HCT116 (cell line): ENCODE data around the gene LRCH1. TPM values are rescaled to one million over a fixed set of nuclear protein-coding genes. Genes with fewer than 3 reads are reported as not detected.

ENCODE experiments used
- ATAC-seq: fragments of 200-7000 bp; cut with Tn5 transposase; 2 replicates; pipeline ENCODE4 v1.9.1; 2020; ENCODE audit warnings: mild to moderate bottlenecking, moderate library complexity
- BruUV-seq: library from RNA; stranded (reverse); fragments of 400-500 nt; replicated peaks from 2 replicates; lab custom pipeline; 2021; lab: Mats Ljungman, UMichigan
- CTCF ChIA-PET: fragments of 300-600 bp; sonication (Branson Sonifier 250); formaldehyde crosslinking; loops from one replicate; lab custom pipeline; 2021; ENCODE audit warnings: antibody characterized with exemption; lab: Charles Lee
- POLR2A ChIA-PET: fragments of 300-600, 350-600 bp; sonication (Branson Sonifier 250); formaldehyde crosslinking; loops from one replicate; lab custom pipeline; 2021; ENCODE audit warnings: antibody characterized with exemption; lab: Charles Lee
- RAD21 ChIA-PET, 2 experiments: fragments of 300-600 bp; sonication (Branson Sonifier 250); formaldehyde crosslinking; loops; one replicate each; lab custom pipeline; 2023; ENCODE audit warnings: low total read pairs in 2 of 2; ENCODE audit not compliant: uncharacterized antibody in 2 of 2, unreplicated experiment in 2 of 2, low non-redundant PET in 1 of 2; lab: Charles Lee
- DNase-seq: peaks from one replicate; pipeline ENCODE4 v3.0.0-alpha.2; 2010; ENCODE audit warnings: low read depth, low spot score
- H2AFZ ChIP-seq: fragments of 200-600 bp; shearing (Covaris generic), sonication (generic); 2 replicates; pipeline ENCODE4 v1.6.1; 2017; ENCODE audit warnings: low read depth, mixed run types, mixed read lengths, antibody characterized with exemption, low read length; ENCODE audit not compliant: poor library complexity, severe bottlenecking
- H3K27ac ChIP-seq: 2 replicates; pipeline ENCODE4 v1.5.1; 2012; ENCODE audit warnings: low read depth, low read length
- H3K27me3 ChIP-seq: fragments of 200-600 bp; sonication (generic); 2 replicates; pipeline ENCODE4 v1.6.1; 2016; ENCODE audit warnings: mixed run types, low read length, mixed read lengths; ENCODE audit not compliant: insufficient read depth
- H3K36me3 ChIP-seq, 2 experiments: fragments of 200-500 bp in 1 of 2; fragments of 200-600 bp in 1 of 2; sonication (Bioruptor generic) in 1 of 2; sonication (generic) in 1 of 2; 2 replicates each; pipeline versions ENCODE4 v1.5.1 to v1.6.1; 2014 to 2016; ENCODE audit warnings: low read length in 2 of 2, inconsistent platforms in 1 of 2, mixed read lengths in 1 of 2, mixed run types in 1 of 2; ENCODE audit not compliant: insufficient read depth in 2 of 2, control insufficient read depth in 1 of 2
- H3K4me1 ChIP-seq, 2 experiments: fragments of 200-600 bp in 1 of 2; sonication (generic) in 1 of 2; 2 replicates each; pipeline versions ENCODE4 v1.5.1 to v1.6.1; 2012 to 2017; ENCODE audit warnings: low read length in 2 of 2, inconsistent platforms in 1 of 2, mild to moderate bottlenecking in 1 of 2, mixed read lengths in 1 of 2, mixed run types in 1 of 2, moderate library complexity in 1 of 2; ENCODE audit not compliant: insufficient read depth in 2 of 2, control insufficient read depth in 1 of 2
- H3K4me2 ChIP-seq: fragments of 200-600 bp; sonication (generic); 2 replicates; pipeline ENCODE4 v1.6.1; 2017; ENCODE audit warnings: mixed run types, low read length, mixed read lengths
- H3K4me3 ChIP-seq, 2 experiments: fragments of 200-600 bp in 1 of 2; sonication (generic) in 1 of 2; replicated peaks in 1 of 2; 2 replicates each; pipeline ENCODE4 v1.5.1; 2011 to 2016; ENCODE audit warnings: low read length in 2 of 2, control low read depth in 1 of 2, low read depth in 1 of 2, mild to moderate bottlenecking in 1 of 2, mixed read lengths in 1 of 2, mixed run types in 1 of 2
- H3K79me2 ChIP-seq: fragments of 200-600 bp; sonication (generic); 2 replicates; pipeline ENCODE4 v1.6.1; 2017; ENCODE audit warnings: mild to moderate bottlenecking, mixed run types, low read length, moderate library complexity, mixed read lengths; ENCODE audit not compliant: insufficient read depth
- H3K9ac ChIP-seq: fragments of 200-600 bp; sonication (generic); 2 replicates; pipeline ENCODE4 v1.6.1; 2016; ENCODE audit warnings: low read length, mixed read lengths
- H3K9me2 ChIP-seq: fragments of 200-600 bp; sonication (generic), shearing (Covaris generic); 2 replicates; pipeline ENCODE4 v1.6.1; 2017; ENCODE audit warnings: mixed run types, mild to moderate bottlenecking, moderate library complexity; ENCODE audit not compliant: insufficient read depth
- H3K9me3 ChIP-seq, 2 experiments: fragments of 200-500 bp in 1 of 2; fragments of 200-600 bp in 1 of 2; sonication (Bioruptor generic) in 1 of 2; sonication (generic) in 1 of 2; 2 replicates each; pipeline ENCODE4 v1.6.1; 2014 to 2017; ENCODE audit warnings: low read length in 2 of 2, mixed read lengths in 2 of 2, inconsistent platforms in 1 of 2, low read depth in 1 of 2, mild to moderate bottlenecking in 1 of 2, mixed run types in 1 of 2, moderate library complexity in 1 of 2; ENCODE audit not compliant: control insufficient read depth in 1 of 2, insufficient read depth in 1 of 2
- H4K20me1 ChIP-seq: fragments of 200-600 bp; sonication (generic), shearing (Covaris generic); 2 replicates; pipeline ENCODE4 v1.6.1; 2017; ENCODE audit warnings: mixed run types, mild to moderate bottlenecking, moderate library complexity; ENCODE audit not compliant: insufficient read depth
- CBX3 ChIP-seq: IDR thresholded peaks from 2 replicates; pipeline ENCODE4 v1.6.1; 2012; ENCODE audit warnings: low read depth
- CEBPB ChIP-seq: IDR thresholded peaks from 2 replicates; pipeline ENCODE4 v1.6.1; 2012; ENCODE audit warnings: low read depth
- EGR1 ChIP-seq: IDR thresholded peaks from 2 replicates; pipeline ENCODE4 v1.6.1; 2012; ENCODE audit warnings: low read depth
- ELF1 ChIP-seq: IDR thresholded peaks from 2 replicates; pipeline ENCODE4 v1.6.1; 2012; ENCODE audit warnings: low read depth, borderline replicate concordance
- FOSL1 ChIP-seq: IDR thresholded peaks from 2 replicates; pipeline ENCODE4 v1.6.1; 2012; ENCODE audit warnings: low read depth
- JUND ChIP-seq: IDR thresholded peaks from 2 replicates; pipeline ENCODE4 v1.6.1; 2012
- POLR2A ChIP-seq: IDR thresholded peaks from 2 replicates; pipeline ENCODE4 v1.7.0; 2011; ENCODE audit warnings: borderline replicate concordance; ENCODE audit not compliant: insufficient read depth, insufficient read length; ENCODE audit errors: extremely low read depth
- POLR2AphosphoS5 ChIP-seq: IDR thresholded peaks from 2 replicates; pipeline ENCODE4 v1.6.1; 2011; ENCODE audit warnings: mild to moderate bottlenecking, low read depth, low read length, moderate library complexity
- RAD21 ChIP-seq: IDR thresholded peaks from 2 replicates; pipeline ENCODE4 v1.6.1; 2012; ENCODE audit warnings: low read depth, mild to moderate bottlenecking
- SIN3A ChIP-seq: IDR thresholded peaks from 2 replicates; pipeline ENCODE4 v1.6.1; 2012; ENCODE audit warnings: low read depth
- SP1 ChIP-seq: IDR thresholded peaks from 2 replicates; pipeline ENCODE4 v1.6.1; 2012; ENCODE audit warnings: low read depth
- TCF7L2 ChIP-seq: IDR thresholded peaks from 2 replicates; pipeline ENCODE4 v1.7.0; 2011; ENCODE audit warnings: borderline replicate concordance, inconsistent platforms; ENCODE audit not compliant: insufficient read depth, insufficient read length; ENCODE audit errors: extremely low read depth
- intact Hi-C: fragments of 100-400 bp; cut with micrococcal nuclease; formaldehyde crosslinking; loops from 2 replicates; pipeline ENCODE4 v1.10.0; 2022
- total RNA-seq: library from RNA; stranded (reverse); gene quantifications from one replicate; pipeline ENCODE4 v1.2.1, GENCODE V29; 2021; ENCODE audit not compliant: unreplicated experiment

LRCH1 gene
- total RNA-seq, 1 experiment from 2014 or later = 15.6 TPM

DNA sequence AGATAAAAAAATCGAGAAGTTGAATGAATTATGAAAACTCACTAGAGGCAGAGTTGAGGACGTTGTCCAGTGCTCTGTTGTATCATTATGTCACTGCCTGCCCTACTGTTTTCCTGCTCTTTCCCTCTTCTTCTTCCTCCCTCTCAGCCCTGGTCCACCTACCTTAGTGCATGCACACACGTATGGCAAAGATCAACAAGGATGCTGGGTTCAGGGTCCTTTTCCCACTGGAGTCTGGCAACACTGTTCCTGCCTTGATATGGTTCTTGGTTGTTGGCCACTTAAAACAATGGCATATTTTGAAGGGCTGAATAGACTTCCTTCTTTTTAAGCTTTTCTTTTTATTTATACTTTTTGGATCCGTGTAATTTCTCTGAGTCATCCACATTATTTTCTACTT, 74.5 kb downstream of the LRCH1 start:
- Histone ChIP-seq H3K27ac (no peak overlapping the region), H3K36me3 (no peaks in the 10 kb centered on the region), H3K4me1 (0 out of 4 replicates have a peak, but pooled peaks cover 0 to 4% of the 10 kb centered on the region in 2 experiments), H3K4me3 (no peak overlapping the region), H3K79me2 (peaks cover 67% of the 10 kb centered on the region), H4K20me1 (no peaks in the 10 kb centered on the region), H3K9me2 (no peaks in the 10 kb centered on the region), H3K9ac (no peak overlapping the region), H3K27me3 (no peaks in the 10 kb centered on the region), H3K4me2 (no peak overlapping the region), H3K9me3 (no peaks in the 10 kb centered on the region)
- ATAC-seq = no peak
- RAD21 ChIA-PET = no interaction called here
- BruUV-seq = no TSS peak
- POLR2A ChIA-PET = no interaction called here
- no peak for TF ChIP-seq POLR2A
- TF ChIP-seq, all 23 proteins: peak for 0
- H2AFZ ChIP-seq = no peak overlapping the region
- no peak for DNase-seq
- CTCF ChIA-PET = no interaction called here
- intact Hi-C loops = no loop called here

DNA sequence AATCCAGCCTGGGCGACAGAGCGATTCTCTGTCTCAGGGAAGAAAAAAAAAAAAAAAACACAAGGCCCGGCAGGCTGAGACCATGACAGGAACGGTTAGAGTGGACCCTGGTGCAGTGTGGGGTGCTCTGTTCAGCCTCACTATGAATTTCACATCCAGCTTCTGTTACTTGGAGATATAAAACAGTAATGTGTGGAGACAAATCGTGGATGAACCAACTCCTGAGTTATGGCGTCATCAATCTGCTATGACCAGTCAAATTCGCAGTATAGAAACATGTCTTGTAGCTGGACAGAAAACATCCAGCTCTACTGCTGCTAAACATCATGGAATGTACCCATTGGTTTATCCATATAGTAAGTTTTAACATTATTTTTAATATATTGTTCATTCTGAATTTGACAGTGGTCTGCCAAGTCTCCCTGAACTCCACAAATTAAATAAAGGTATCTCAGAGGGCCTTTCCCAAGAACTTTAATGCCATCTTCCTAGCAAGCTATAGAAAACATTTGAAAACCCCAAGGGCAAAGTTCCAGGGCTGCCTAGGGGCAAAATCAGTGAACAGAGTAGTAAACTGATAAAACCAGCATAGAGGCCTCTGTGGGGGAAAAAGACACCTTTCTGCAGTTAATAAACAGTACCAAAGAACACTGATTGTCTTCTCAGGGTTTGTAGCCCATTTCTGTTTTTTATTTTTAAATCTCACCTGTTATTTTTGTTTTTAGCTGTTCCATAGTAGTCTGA, 75.8 kb downstream of the LRCH1 start:
- Histone ChIP-seq H3K4me1 (peaks cover 5 to 17% of the 10 kb centered on the region in 2 experiments), H3K36me3 (no peaks in the 10 kb centered on the region), H3K9me3 (no peaks in the 10 kb centered on the region), H3K9me2 (no peaks in the 10 kb centered on the region), H3K27me3 (no peaks in the 10 kb centered on the region), H3K79me2 (peaks cover 66% of the 10 kb centered on the region), H3K4me3 (no peak overlapping the region), H3K9ac (no peak overlapping the region), H3K27ac (no peak overlapping the region), H3K4me2 (no peak overlapping the region), H2AFZ (no peak overlapping the region), H4K20me1 (no peaks in the 10 kb centered on the region)
- ChIA-PET POLR2A (no interaction called here), CTCF (no interaction called here), RAD21 (no interaction called here)
- TF ChIP-seq EGR1 (no peak), TCF7L2 (no peak), JUND (no peak), SIN3A (no peak), CBX3 (no peak), FOSL1 (no peak), POLR2AphosphoS5 (no peak), SP1 (no peak), CEBPB (no peak), RAD21 (no peak), ELF1 (no peak)
- no peak for ATAC-seq
- intact Hi-C loops = no loop called here
- no peak for DNase-seq
- BruUV-seq = no TSS peak
